Motor neuron (in vitro differentiated cells): ENCODE measurements around the gene UBD. TPM values are rescaled to one million over a fixed set of nuclear protein-coding genes. Genes with fewer than 3 reads are reported as not detected.
A peak's percentile ranks its signal among the peaks of the same experiment; 100 is the strongest.

ENCODE experiments used
- ATAC-seq, 8 experiments: fragments of 200-7000 bp; cut with Tn5 transposase; replicated peaks in 6 of 8; 2 replicates each; pipeline ENCODE4 v1.8.0; 2021; ENCODE audit warnings: mild to moderate bottlenecking in 8 of 8, moderate library complexity in 8 of 8
- H3K27ac ChIP-seq, 2 donors: fragments of 250-450 bp; sonication (Bioruptor Pico); 2 replicates each; pipeline ENCODE4 v1.9.0; 2021; ENCODE audit warnings: antibody characterized with exemption in 2 of 2, mild to moderate bottlenecking in 2 of 2, moderate library complexity in 1 of 2
- H3K4me1 ChIP-seq, 2 donors: fragments of 250-450 bp; sonication (Bioruptor Pico); replicated peaks in 1 of 2; 2 replicates each; pipeline ENCODE4 v1.6.1; 2021; ENCODE audit warnings: antibody characterized with exemption in 2 of 2, mild to moderate bottlenecking in 2 of 2, moderate library complexity in 1 of 2
- H3K4me3 ChIP-seq, 5 donors: fragments of 250-450 bp; sonication (Bioruptor Pico); 2 replicates each; pipeline ENCODE4 v1.9.0; 2021; ENCODE audit warnings: antibody characterized with exemption in 5 of 5, mild to moderate bottlenecking in 5 of 5, moderate library complexity in 4 of 5
- WGBS, 10 experiments: fragments of 450-650 bp; shearing (Covaris generic); methylation state at CpG; one replicate each; pipeline ENCODE4 v1.0.0; 2022; 5-methylcytosine and 5-hydroxymethylcytosine counted together
- in situ Hi-C, 9 experiments: fragments of 400-800 bp; cut with MboI; loops; one replicate each; pipeline ENCODE4 v1.15.0; 2021; ENCODE audit warnings: low sequenced_read_pairs in 9 of 9, low pct_unique_long_range_greater_than_20kb in 2 of 9; ENCODE audit not compliant: unreplicated experiment in 9 of 9
- total RNA-seq, 8 experiments: library from RNA; unstranded; fragments of 300-600 nt; gene quantifications; 2 replicates each; pipeline versions ENCODE4 v1.2.3 to v1.2.4, GENCODE V29; 2022

Gene UBD
- total RNA-seq, 8 experiments from 2014 or later = 0.56 to 9.4 (median 1.9) TPM; not detected in 3

DNA sequence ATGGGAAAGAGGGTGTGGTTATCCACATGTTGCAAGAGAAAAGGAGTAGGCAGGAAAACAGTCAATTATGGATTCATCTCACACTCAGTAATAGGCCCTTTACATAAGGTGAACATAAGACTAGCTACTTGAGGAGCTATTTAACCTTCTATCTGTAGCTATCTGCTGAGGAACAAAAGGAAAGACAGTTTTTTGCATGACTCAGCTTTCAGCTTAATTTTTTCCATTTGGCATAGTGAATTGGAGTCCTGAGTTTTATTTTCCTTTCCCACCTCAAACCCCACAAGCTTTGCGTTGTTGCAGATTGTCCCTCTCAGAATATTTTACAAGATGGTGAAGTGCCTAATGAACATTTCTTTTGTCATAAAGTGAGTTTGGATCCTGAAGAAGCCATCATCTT is 32.4 kb downstream of the UBD start:
- no peaks in the 10 kb centered on the region for H3K4me1 ChIP-seq
- in situ Hi-C loops = no loop called here
- H3K27ac ChIP-seq = no peak overlapping the region
- WGBS, 10 experiments = 33 to 100% (median 93%) methylated on average over 1 of the region's 1 CpG; no CpG with 5 or more reads in 4 of the 10 experiments
- no peak for ATAC-seq
- H3K4me3 ChIP-seq = no peak overlapping the region

DNA sequence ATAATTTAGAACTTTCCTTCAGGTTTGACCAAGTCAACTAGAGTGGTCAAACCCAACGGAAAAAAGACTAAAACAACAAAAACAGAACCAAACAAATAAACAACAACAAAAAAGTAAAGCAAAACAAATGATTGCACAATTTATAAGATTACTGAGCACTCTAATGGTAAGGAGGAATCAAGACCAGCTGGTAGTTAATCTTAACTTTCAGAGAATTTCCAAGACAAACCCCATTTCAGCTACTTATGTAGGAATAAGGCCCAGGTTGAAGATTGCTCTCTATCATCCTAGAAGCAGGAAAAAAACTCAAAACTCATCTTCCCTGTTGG is 34.3 kb downstream of the UBD start:
- WGBS, 10 experiments = 0 to 14% (median 0%) methylated on average over 1 of the region's 1 CpG; no CpG with 5 or more reads in 1 of the 10 experiments
- in situ Hi-C loops = no loop called here
- no peak overlapping the region for H3K27ac ChIP-seq
- H3K4me1 ChIP-seq = no peaks in the 10 kb centered on the region
- H3K4me3 ChIP-seq = no peak overlapping the region
- ATAC-seq = no peak

DNA sequence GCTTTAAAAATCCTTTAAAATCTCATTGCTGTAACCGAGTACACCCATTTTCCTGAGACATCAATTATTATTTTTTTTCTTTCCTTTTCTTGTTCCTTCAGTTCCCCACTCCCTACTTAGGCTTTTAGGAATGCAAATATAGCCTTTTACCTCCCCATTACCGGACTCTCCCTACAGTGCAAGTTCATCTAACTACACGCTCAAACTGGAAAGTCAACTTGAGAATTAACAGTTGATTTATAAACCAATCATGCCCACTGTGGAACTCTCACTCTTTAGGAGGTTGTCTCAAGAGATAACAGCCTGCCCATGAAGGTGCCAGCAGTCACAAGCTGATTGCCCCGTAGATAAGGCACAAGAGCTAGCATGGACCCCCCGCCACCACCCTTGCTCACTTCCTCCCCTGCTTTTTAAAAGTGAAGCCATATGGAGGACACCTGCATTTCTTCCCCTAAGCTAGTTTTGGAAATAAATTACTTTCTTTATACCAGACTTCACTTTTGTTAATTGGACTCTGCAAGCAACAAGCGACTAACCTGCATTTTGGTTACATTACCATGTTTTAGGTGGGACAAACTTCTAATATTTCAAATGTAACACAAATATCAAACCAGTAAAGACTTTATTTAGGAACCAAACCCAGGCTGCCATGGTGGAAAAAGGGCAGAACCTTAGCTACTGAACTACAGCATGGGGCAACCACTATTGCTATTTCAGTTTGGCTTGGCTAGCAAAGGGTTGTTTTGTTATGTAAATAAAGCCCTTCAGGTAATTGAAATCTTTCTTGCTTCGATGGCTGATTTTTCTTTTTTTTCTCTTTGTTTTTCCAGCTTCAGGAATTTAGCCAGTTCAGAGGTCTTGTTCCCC is 34.9 kb downstream of the UBD start:
- 0 to 77% (median 43%) methylated on average over 1 to 7 of the region's 7 CpGs for WGBS, 10 experiments
- ATAC-seq = no peak
- Histone ChIP-seq H3K4me1 (no peaks in the 10 kb centered on the region), H3K27ac (no peak overlapping the region), H3K4me3 (no peak overlapping the region)
- in situ Hi-C loops = no loop called here

DNA sequence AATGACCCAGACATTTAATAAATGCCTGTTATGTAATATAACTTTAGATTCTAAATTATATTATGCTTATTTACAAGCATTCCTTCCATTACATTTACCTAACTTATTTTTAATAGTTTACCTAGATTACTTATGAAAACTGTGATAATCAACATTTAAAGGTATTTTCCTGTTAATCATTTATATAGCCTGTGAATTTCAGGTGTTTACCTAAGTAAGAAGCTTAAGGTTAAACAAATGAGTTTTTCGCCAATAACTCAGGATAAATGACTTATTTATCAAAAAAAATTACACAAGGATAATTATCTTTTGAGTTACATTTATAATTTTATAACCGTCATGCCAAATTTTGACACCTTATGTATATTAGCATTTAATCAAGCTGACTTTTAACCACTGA is 35.5 kb downstream of the UBD start:
- Histone ChIP-seq H3K4me3 (no peak overlapping the region), H3K4me1 (no peaks in the 10 kb centered on the region), H3K27ac (no peak overlapping the region)
- in situ Hi-C loops = no loop called here
- ATAC-seq = no peak
- WGBS, 10 experiments = 0 to 94% (median 72%) methylated on average over 1 to 2 of the region's 2 CpGs

DNA sequence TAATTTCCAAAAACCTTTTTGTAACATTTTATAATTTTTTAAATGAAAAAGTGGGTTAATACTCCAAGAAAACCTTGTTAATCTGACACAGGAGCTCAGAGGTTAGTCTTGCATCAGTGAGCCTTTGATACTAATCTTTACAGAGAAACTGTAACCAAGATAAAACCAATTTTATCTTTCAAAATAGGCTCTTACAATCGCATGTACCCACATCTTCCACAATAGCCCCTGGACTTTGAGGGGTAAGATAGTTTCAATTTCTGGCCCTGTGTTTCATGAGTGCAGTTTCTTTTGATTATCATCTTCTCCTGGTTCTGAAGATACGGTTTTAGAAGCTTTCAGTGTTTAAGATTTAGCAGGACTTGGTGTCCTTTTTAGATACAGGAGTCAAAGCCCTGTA is 37.3 kb downstream of the UBD start:
- in situ Hi-C loops = no loop called here
- Histone ChIP-seq H3K27ac (no peak overlapping the region), H3K4me1 (no peaks in the 10 kb centered on the region), H3K4me3 (no peak overlapping the region)
- ATAC-seq = no peak
- WGBS, 10 experiments = 0 to 100% (median 47%) methylated on average over 1 to 2 of the region's 2 CpGs

DNA sequence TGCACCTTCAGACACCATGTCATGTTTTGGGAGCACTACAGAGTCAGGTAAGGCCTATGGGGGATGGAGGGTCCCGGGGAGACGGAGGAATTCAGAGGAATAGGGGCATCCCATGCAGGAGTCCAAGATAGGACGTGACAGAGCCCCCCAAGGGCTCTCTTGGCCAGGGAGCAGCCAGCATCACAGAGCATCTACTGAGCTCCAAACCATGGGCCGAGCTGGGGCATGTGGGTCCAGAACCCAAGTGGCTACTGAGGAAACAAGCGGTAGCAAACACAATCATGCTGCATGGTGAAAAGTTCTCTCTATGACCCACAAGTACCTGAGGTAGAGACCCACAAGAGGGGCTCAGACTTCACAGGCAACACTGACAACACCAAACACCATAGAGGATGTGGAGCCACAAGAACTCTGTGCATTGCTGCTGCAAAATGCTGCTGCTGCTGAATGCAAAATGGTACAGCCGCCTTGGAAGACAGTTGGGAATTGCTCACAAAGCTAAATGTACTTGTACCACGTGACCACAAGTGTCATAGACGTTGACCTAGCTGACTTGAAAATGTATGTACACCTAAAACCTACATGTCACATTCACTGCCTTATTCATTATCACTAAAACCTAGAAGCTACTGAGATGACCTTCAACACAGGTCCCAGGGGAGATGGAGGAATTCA is 38.4 kb downstream of the UBD start:
- no peak overlapping the region for H3K4me3 ChIP-seq
- 0 to 100% (median 32%) methylated on average over 1 to 6 of the region's 8 CpGs; no CpG with 5 or more reads in 4 of the 10 experiments for WGBS, 10 experiments
- in situ Hi-C loops = no loop called here
- H3K4me1 ChIP-seq = no peaks in the 10 kb centered on the region
- ATAC-seq = no peak
- H3K27ac ChIP-seq = no peak overlapping the region

DNA sequence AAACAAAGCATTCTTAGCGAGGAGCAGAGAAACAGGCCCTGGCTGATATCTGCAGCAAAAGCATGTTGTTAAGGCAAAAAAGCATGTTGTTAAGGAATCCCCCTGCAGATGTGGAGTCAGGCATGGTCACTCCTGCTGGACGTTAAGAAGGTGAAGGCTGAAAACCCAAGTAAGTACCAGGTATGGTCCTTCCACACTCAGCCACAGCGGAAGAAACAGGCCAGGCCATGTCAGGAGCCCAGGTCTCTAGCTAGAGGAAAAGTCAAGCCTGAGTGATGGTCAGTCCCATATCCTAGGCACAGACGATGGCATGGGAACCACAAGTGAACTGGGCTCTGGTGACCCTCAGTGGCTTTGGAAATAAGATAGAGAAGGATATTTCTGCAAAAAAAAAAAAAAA is 39.3 kb downstream of the UBD start:
- in situ Hi-C loops = no loop called here
- H3K4me3 ChIP-seq = no peak overlapping the region
- WGBS, 10 experiments = 0 to 92% (median 66%) methylated on average over 1 to 4 of the region's 4 CpGs; no CpG with 5 or more reads in 2 of the 10 experiments
- no peaks in the 10 kb centered on the region for H3K4me1 ChIP-seq
- ATAC-seq = no peak
- H3K27ac ChIP-seq = no peak overlapping the region

DNA sequence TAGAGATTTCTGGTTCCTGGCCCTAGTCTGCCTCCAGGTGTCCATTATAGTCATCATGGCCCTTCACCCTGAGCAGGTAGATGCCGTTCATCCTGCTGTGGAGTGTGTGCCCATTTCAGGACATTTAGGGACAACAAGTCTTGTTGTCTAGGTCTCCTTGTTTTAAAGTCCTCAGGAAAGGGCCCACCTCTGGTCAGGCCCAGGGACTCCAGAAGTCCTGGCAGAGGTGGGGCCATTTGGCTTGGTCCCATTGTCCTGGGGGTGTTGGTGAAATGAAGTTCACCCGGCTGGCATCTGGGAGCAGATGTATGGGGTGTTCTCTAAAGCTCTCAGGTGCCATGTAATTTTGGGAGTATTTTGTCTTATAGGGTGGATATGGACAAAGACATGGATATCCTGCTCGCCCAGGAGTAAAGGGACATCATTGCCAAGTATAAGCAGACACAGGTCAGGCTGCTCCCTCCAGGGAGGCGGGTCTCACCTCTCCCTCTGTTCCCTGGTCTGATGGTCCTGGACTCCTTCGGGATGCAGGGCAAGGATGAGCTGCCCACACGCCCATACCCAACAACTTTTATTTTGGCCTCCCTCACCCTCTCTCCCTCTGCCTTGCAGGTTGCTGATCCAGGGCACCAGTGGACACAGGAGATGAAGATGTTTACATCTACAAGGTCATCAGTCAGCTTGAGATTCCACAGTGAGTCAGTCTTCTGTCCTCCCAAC is 40.1 kb downstream of the UBD start:
- WGBS, 10 experiments = 41 to 100% (median 53%) methylated on average over 1 to 4 of the region's 6 CpGs; no CpG with 5 or more reads in 5 of the 10 experiments
- Histone ChIP-seq H3K27ac (no peak overlapping the region), H3K4me3 (no peak overlapping the region), H3K4me1 (no peaks in the 10 kb centered on the region)
- in situ Hi-C loops = no loop called here
- ATAC-seq = no peak

DNA sequence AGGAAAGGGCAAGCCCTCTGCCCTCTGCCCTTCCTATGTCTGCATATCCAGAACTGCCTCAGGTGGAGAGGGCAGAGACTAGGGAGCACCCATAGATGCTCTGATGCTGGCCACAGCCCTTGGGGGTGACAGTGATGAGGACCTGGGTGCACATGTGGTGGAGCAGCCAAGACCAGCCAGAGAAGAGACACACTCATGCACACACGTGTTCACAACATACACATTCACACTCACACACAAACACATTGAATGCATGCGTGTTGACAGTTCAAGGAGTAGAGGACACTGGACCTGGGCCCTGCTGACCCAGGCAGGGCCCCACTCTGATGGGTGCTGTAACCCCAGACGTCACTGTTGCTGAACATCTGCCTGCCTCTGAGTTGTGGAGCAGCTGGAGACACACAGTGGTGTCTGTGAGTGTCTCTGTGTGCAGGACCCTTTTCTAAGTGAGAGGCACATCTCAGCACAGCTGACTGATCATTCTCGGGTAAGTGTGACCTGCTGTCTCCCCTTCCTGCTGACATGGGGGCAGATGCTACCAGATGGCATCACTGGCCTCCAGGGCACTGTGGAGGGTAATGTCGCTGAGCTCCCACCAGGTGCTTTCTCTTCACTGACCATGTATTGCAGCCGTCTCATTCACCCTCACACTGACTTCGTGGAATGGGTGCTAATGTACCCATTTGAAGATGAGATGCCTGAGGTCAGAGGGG is 41.6 kb downstream of the UBD start:
- in situ Hi-C loops = no loop called here
- 14 to 80% (median 58%) methylated on average over 1 to 4 of the region's 7 CpGs; no CpG with 5 or more reads in 5 of the 10 experiments for WGBS, 10 experiments
- Histone ChIP-seq H3K27ac (no peak overlapping the region), H3K4me3 (no peak overlapping the region), H3K4me1 (no peaks in the 10 kb centered on the region)
- no peak for ATAC-seq

DNA sequence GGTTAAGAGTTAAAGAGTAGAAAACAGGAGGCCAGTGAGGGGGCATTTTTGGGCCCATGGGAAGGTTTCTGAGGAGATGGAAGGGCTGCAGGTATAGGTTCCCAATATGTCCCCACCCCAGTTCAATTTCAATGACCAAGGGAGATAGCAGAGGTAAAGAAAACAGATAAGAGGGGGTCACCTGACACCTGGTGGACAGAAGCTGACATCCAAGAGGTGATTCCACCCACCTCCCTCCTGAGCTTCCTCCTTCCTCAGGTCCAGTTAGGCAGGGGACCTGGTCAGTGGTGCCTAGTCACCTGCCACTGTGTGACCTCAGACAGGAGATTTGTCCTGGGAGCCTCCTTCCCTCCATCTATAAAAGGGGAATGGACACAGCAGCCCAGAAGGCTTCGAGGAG is 42.3 kb downstream of the UBD start:
- Histone ChIP-seq H3K27ac (no peak overlapping the region), H3K4me3 (no peak overlapping the region), H3K4me1 (no peaks in the 10 kb centered on the region)
- WGBS, 10 experiments = 0 to 17% methylated on average over 1 of the region's 1 CpG; no CpG with 5 or more reads in 8 of the 10 experiments
- no peak for ATAC-seq
- in situ Hi-C loops = no loop called here

DNA sequence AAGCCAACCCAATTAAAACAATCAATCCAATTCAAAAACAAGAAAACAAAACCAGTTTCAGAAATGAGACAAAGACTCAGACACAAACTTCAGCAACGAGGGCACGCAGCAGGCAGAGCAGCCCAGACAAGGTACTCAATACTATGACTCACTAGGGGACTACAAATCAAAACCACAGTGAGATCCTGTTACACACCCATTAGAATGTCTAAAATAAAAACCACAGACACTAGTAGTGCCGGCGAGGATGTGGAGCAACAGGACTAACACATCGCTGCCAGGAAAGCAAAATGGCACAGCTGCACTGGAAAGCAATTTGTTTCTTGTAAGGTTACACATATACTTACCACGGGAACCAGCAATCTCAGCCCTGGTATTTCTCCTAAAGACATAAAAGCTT is 43.4 kb downstream of the UBD start:
- ATAC-seq = peak in 3 of 8 experiments; percentile 22 to 90 (median 58)
- Histone ChIP-seq H3K27ac (no peak overlapping the region), H3K4me1 (no peaks in the 10 kb centered on the region), H3K4me3 (no peak overlapping the region)
- 0 to 96% (median 78%) methylated on average over 2 to 6 of the region's 6 CpGs for WGBS, 10 experiments
- in situ Hi-C loops = no loop called here

DNA sequence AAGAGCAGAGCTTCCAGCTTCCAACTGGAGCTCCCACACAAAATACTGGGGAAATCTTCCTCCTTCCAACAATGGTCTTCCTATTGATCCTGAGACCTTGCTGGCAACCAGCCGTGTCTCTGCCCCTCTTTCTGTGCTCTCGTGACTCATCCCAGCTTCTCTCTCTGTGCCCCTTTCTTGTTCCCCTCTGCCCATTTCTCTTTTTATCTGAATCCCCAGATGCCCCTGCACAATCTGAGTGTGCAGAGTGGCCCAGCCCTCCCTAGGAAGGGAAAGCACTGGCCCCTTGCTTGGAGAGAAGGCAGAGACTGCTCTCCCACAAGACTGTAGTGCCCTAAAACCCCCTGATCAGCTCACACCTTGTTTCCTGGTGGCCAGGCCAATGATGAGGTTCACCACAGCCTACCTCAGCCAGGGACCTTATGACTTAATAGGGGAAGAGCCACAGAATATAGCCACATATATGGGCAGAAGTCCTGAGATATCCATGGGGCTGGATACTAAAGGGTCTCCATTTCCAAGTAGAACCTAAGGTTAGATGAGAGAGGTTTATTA is 48.7 kb downstream of the UBD start:
- H3K4me1 ChIP-seq = no peaks in the 10 kb centered on the region
- H3K27ac ChIP-seq = no peak overlapping the region
- no peak for ATAC-seq
- H3K4me3 ChIP-seq = no peak overlapping the region
- 0 to 79% (median 65%) methylated on average over 1 to 2 of the region's 2 CpGs; no CpG with 5 or more reads in 6 of the 10 experiments for WGBS, 10 experiments
- in situ Hi-C loops = no loop called here
